K562 (cell line): Measurements from ENCODE around the gene AK4. TPM values are rescaled to one million over a fixed set of nuclear protein-coding genes. Genes with fewer than 3 reads are reported as not detected.

Experiments
- ATAC-seq: fragments of 200-7000 bp; cut with Tn5 transposase; 3 replicates; pipeline ENCODE4 v1.9.1; 2020; ENCODE audit warnings: moderate library complexity
- BruUV-seq: library from RNA; stranded (reverse); fragments of 400-500 nt; replicated peaks from 2 replicates; lab custom pipeline; 2021; lab: Mats Ljungman, UMichigan
- CTCF ChIA-PET: fragments of 300-600 bp; formaldehyde crosslinking; extraction: SDS; loops from one replicate; lab custom pipeline; 2021; ENCODE audit warnings: low intra/inter-chr PET ratio; lab: Yijun Ruan, JAX
- POLR2A ChIA-PET: fragments of 300-600, 350-650 bp; sonication (Branson Sonifier 250); formaldehyde crosslinking; extraction: SDS; loops from one replicate; lab custom pipeline; 2021; ENCODE audit warnings: antibody characterized with exemption, inconsistent platforms; lab: Yijun Ruan, JAX
- DNase-seq, 4 experiments: peaks; one replicate each; pipeline versions ENCODE4 v3.0.0 to v3.0.0-alpha.2; 2011 to 2018; ENCODE audit warnings: low spot score in 3 of 4, mixed read lengths in 3 of 4; ENCODE audit errors: extremely low read depth in 1 of 4
- FAIRE-seq: peaks from 2 replicates; lab custom pipeline; 2011; peaks lifted over from hg19 to GRCh38; lab: Jason Lieb, UNC
- H2AFZ ChIP-seq: 2 replicates; pipeline ENCODE4 v1.6.0; 2011; ENCODE audit warnings: low read depth, low read length, control low read depth, inconsistent platforms
- H3K27ac ChIP-seq: fragments of 200-600 bp; 3 replicates; pipeline ENCODE4 v1.8.0; 2011; ENCODE audit warnings: low read depth, mild to moderate bottlenecking, control low read depth, inconsistent platforms, low read length, moderate library complexity, mixed read lengths; ENCODE audit errors: extremely low read depth
- H3K27me3 ChIP-seq, 2 experiments: fragments of 300-600 bp in 1 of 2; 2 replicates in 1 of 2; 3 replicates in 1 of 2; pipeline versions ENCODE4 v1.6.0 to v1.8.0; 2011; ENCODE audit warnings: inconsistent platforms in 2 of 2, low read length in 2 of 2, mild to moderate bottlenecking in 1 of 2, mixed read lengths in 1 of 2, moderate library complexity in 1 of 2; ENCODE audit not compliant: control insufficient read depth in 2 of 2, insufficient read depth in 2 of 2
- H3K36me3 ChIP-seq: fragments of 300-600 bp; 3 replicates; pipeline ENCODE4 v1.8.0; 2011; ENCODE audit warnings: mild to moderate bottlenecking, low read length, inconsistent platforms; ENCODE audit not compliant: control insufficient read depth, insufficient read depth
- H3K4me1 ChIP-seq, 2 experiments: fragments of 200-600 bp in 1 of 2; replicated peaks in 1 of 2; 2 replicates in 1 of 2; 3 replicates in 1 of 2; pipeline versions ENCODE4 v1.5.1 to v1.8.0; 2011; ENCODE audit warnings: inconsistent platforms in 2 of 2, low read length in 2 of 2, mild to moderate bottlenecking in 1 of 2, mixed read lengths in 1 of 2, moderate library complexity in 1 of 2; ENCODE audit not compliant: control insufficient read depth in 2 of 2, insufficient read depth in 2 of 2
- H3K4me2 ChIP-seq: 2 replicates; pipeline ENCODE4 v1.6.1; 2011; ENCODE audit warnings: low read length, control low read depth, inconsistent platforms, mixed read lengths; ENCODE audit not compliant: insufficient read depth
- H3K4me3 ChIP-seq: fragments of 200-600 bp; sonication (generic), shearing (Covaris generic); 2 replicates; pipeline ENCODE4 v1.5.1; 2016; ENCODE audit warnings: control low read depth, inconsistent platforms
- H3K79me2 ChIP-seq: fragments of 200-600 bp; 3 replicates; pipeline ENCODE4 v1.8.0; 2011; ENCODE audit warnings: low read length, inconsistent platforms; ENCODE audit not compliant: control insufficient read depth, insufficient read depth
- H3K9ac ChIP-seq, 2 experiments: 2 replicates each; pipeline versions ENCODE4 v1.6.0 to v1.6.1; 2011; ENCODE audit warnings: low read depth in 2 of 2, low read length in 2 of 2, control low read depth in 1 of 2, inconsistent platforms in 1 of 2, mild to moderate bottlenecking in 1 of 2, mixed read lengths in 1 of 2; ENCODE audit not compliant: insufficient read depth in 1 of 2
- H3K9me1 ChIP-seq: one replicate; pipeline ENCODE4 v1.6.0; 2011; ENCODE audit warnings: inconsistent platforms, mild to moderate bottlenecking, low read length, moderate library complexity; ENCODE audit not compliant: control insufficient read depth, insufficient read depth
- H3K9me3 ChIP-seq: replicated peaks from 2 replicates; pipeline ENCODE4 v1.5.1; 2011; ENCODE audit warnings: low read depth, low read length, inconsistent platforms; ENCODE audit not compliant: control insufficient read depth, insufficient read depth
- H4K20me1 ChIP-seq: replicated peaks from 2 replicates; pipeline ENCODE4 v1.6.1; 2011; ENCODE audit warnings: low read length, inconsistent platforms, mixed read lengths; ENCODE audit not compliant: control insufficient read depth, insufficient read depth
- BHLHE40 ChIP-seq: IDR thresholded peaks from 2 replicates; pipeline ENCODE4 v1.6.1; 2011; ENCODE audit warnings: low read length, improper control_type of control experiment
- CHCHD3 ChIP-seq: fragments of 250-450 bp; sonication (Bioruptor Pico); IDR thresholded peaks from 2 replicates; pipeline ENCODE4 v2.1.2; 2022; ENCODE audit warnings: mild to moderate bottlenecking
- EZH2 ChIP-seq: IDR thresholded peaks from 2 replicates; pipeline ENCODE4 v1.6.1; 2012; ENCODE audit warnings: low read depth, mild to moderate bottlenecking, inconsistent platforms, low read length, borderline replicate concordance
- HMG20A ChIP-seq: fragments of 450-650 bp; formaldehyde crosslinking; conservative IDR thresholded peaks from 2 replicates; pipeline ENCODE4 v1.4.0; 2020; ENCODE audit warnings: mild to moderate bottlenecking, mixed read lengths
- L3MBTL2 ChIP-seq: fragments of 450-650 bp; IDR thresholded peaks from 2 replicates; pipeline ENCODE4 v1.6.1; 2016; ENCODE audit warnings: mild to moderate bottlenecking, moderate library complexity
- MECOM ChIP-seq: fragments of 250-450 bp; sonication (Bioruptor Pico); IDR thresholded peaks from 2 replicates; pipeline ENCODE4 v1.8.0; 2022; ENCODE audit warnings: inconsistent platforms
- RBM25 ChIP-seq: fragments of 200-400 bp; formaldehyde crosslinking; IDR thresholded peaks from 2 replicates; pipeline ENCODE4 v1.6.1; 2018; ENCODE audit warnings: low read length, low read depth, moderate library complexity; ENCODE audit not compliant: severe bottlenecking
- SMARCA4 ChIP-seq: fragments of 450-650 bp; IDR thresholded peaks from 2 replicates; pipeline ENCODE4 v1.6.1; 2016
- SREBF2 ChIP-seq: sonication (generic); formaldehyde crosslinking; IDR thresholded peaks from 2 replicates; pipeline ENCODE4 v1.4.0; 2020; ENCODE audit warnings: mild to moderate bottlenecking, missing genetic modification reagents
- SRSF1 ChIP-seq: fragments of 200-400 bp; formaldehyde crosslinking; IDR thresholded peaks from 2 replicates; pipeline ENCODE4 v1.6.1; 2017; ENCODE audit warnings: mild to moderate bottlenecking, low read depth, low read length, moderate library complexity
- TRIM25 ChIP-seq: fragments of 450-650 bp; IDR thresholded peaks from 2 replicates; pipeline ENCODE4 v1.7.0; 2016; ENCODE audit warnings: borderline replicate concordance
- VEZF1 ChIP-seq: fragments of 200-800 bp; sonication (Bioruptor generic); IDR thresholded peaks from 2 replicates; pipeline ENCODE4 v1.6.1; 2017; ENCODE audit warnings: missing genetic modification characterization, missing compliant biosample characterization
- ZNF146 ChIP-seq: IDR thresholded peaks from one replicate; pipeline ENCODE4 v1.6.1; 2018; ENCODE audit warnings: missing compliant biosample characterization; ENCODE audit not compliant: unreplicated experiment
- WGBS: fragments of 100-300 bp; shearing (Covaris generic); methylation state at CpG from one replicate; pipeline ENCODE4 v1.1.6; 2016; ENCODE audit warnings: low coverage, mixed read lengths; ENCODE audit not compliant: insufficient coverage; ENCODE audit errors: missing lambda C conversion rate; 5-methylcytosine and 5-hydroxymethylcytosine counted together
- in situ Hi-C: fragments of 300-500 bp; cut with MboI; formaldehyde crosslinking; loops from 4 replicates; pipeline ENCODE4 v1.15.0; 2018; ENCODE audit warnings: inconsistent platforms, mixed read lengths
- intact Hi-C: fragments of 100-400 bp; cut with micrococcal nuclease; formaldehyde crosslinking; loops from 2 replicates; pipeline ENCODE4 v1.14.2; 2022
- polyA plus RNA-seq, 8 experiments: library from polyadenylated mRNA; depleted of rRNA in 4 of 8; stranded (reverse) in 5 of 8; unstranded in 3 of 8; fragments of >200 nt; fragmentation: Nextera tagmentation in 2 of 8; fragmentation: Illumina TruSeq in 1 of 8; extraction: Ambion mirVana in 2 of 8; extraction: Trizol in 1 of 8; gene quantifications; 2 replicates each; pipeline versions ENCODE4 v1.2.1 to v1.2.3, GENCODE V29; 2011 to 2014; ENCODE audit warnings: inconsistent platforms in 1 of 8, missing spikeins in 1 of 8
- total RNA-seq, 7 experiments: library from RNA; depleted of rRNA in 6 of 7; stranded (reverse); fragments of >200 nt in 6 of 7; fragmentation: Illumina TruSeq in 2 of 7; extraction: Trizol in 2 of 7; gene quantifications; 2 replicates each; pipeline versions ENCODE4 v1.2.1 to v1.2.3, GENCODE V29; 2011 to 2021; ENCODE audit warnings: low replicate concordance in 1 of 7
- TF ChIP-seq, protein P1 (sequence below), 3 experiments: fragments of 200-800 bp in 1 of 3; sonication (Bioruptor generic) in 1 of 3; sonication (generic) in 1 of 3; formaldehyde crosslinking in 1 of 3; IDR thresholded peaks; 2 replicates each; pipeline versions ENCODE4 v1.6.1 to v1.8.0; 2016 to 2022; ENCODE audit warnings: mild to moderate bottlenecking in 2 of 3, missing compliant biosample characterization in 2 of 3, missing genetic modification characterization in 2 of 3, missing genetic modification reagents in 1 of 3
- TF ChIP-seq, protein P2 (sequence below): IDR thresholded peaks from 2 replicates; pipeline ENCODE4 v1.6.1; 2011; ENCODE audit not compliant: insufficient read length; ENCODE audit errors: extremely low read depth

The AK4 gene
- total and polyA plus RNA-seq, 9 of the 15 experiments (the other 6 are each of a cell fraction or from before 2014, with no cell fraction given): 10.4 to 96.6 (median 21.5) TPM

DNA sequence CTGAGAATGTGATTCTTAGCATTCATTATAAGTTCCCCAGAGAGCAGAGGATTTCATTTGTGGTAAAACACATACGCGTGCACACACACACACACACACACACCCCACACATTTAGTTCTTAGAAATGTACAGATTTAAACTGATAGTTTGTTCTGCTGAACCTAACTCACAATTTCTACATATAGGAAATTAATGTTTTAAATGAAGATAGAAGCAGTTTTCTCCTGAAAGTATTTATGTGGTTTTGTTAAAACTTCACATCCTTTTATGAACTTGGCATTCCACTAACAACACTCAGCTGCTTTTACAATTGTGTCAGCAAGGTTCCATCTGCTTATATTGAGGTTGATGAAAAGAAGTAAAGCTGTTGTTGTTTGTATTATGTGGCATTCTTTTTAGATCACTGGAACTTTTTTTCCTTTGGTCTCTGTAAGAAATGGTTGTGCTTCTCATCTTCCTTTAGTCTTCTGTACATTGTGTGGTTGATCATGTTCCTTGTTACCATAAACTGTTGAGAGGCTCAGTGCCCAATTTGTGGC, 41.6 kb downstream of the AK4 start (continued):
- no peak for TF ChIP-seq SRSF1
- TF ChIP-seq HMG20A (CRISPR knock-in tag): no peak
- TF ChIP-seq, all 486 proteins: peak for 0

- H3K4me1 ChIP-seq: peaks cover 0 to 4% of the 10 kb centered on the region in 2 experiments; a peak in 2 of 5 replicates
- FAIRE-seq: no peak
- no peaks in the 10 kb centered on the region for H3K9me1 ChIP-seq
- H4K20me1 ChIP-seq: no peaks in the 10 kb centered on the region
- ChIA-PET POLR2A (interaction anchor here (0.5 kb wide), 1 partner anchor 136 kb away, joined by 5 read pairs; no protein-coding TSS in a partner anchor), CTCF (no interaction called here)
- DNase-seq: no peak
- 27% methylated on average over 2 of the region's 4 CpGs for WGBS
- H3K27me3 ChIP-seq: no peaks in the 10 kb centered on the region
- no peak overlapping the region for H3K9ac ChIP-seq
- no peak overlapping the region for H3K4me3 ChIP-seq
- no peak overlapping the region for H2AFZ ChIP-seq
- no peak overlapping the region for H3K27ac ChIP-seq
- no TSS peak for BruUV-seq
- peaks cover 24% of the 10 kb centered on the region; the same call in 2 of the 3 replicates for H3K36me3 ChIP-seq
- H3K9me3 ChIP-seq: no peaks in the 10 kb centered on the region
- peaks cover 14% of the 10 kb centered on the region; the same call in 2 of the 3 replicates for H3K79me2 ChIP-seq
- in situ Hi-C loops (no loop called here), intact Hi-C loops (no loop called here)
- ATAC-seq: no peak
- no peak overlapping the region for H3K4me2 ChIP-seq
- TF ChIP-seq BHLHE40: peak; percentile 40; the same call in 1 of the 2 replicates
- TF ChIP-seq TRIM25: no peak
- TF ChIP-seq ZNF146: no peak
- no peak for TF ChIP-seq CHCHD3 (CRISPR knock-in tag)
- no peak for TF ChIP-seq SMARCA4
- no peak for TF ChIP-seq RBM25
- TF ChIP-seq SREBF2 (CRISPR knock-in tag): no peak
- TF ChIP-seq MECOM: no peak
- peak; percentile 50 for TF ChIP-seq VEZF1 (CRISPR knock-in tag)
- TF ChIP-seq EZH2: no peak
- no peak for TF ChIP-seq L3MBTL2
- TF ChIP-seq, protein P1, sequence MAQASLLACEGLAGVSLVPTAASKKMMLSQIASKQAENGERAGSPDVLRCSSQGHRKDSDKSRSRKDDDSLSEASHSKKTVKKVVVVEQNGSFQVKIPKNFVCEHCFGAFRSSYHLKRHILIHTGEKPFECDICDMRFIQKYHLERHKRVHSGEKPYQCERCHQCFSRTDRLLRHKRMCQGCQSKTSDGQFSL (CRISPR knock-in tag; IDR thresholded peaks at IDR 0.05): no peak
- TF ChIP-seq, protein P1 (tag; IDR thresholded peaks at IDR 0.05): 0 out of 4 replicates have a peak, but pooled peaks of 1 of the 2 experiments have one; percentile 22
- TF ChIP-seq, protein P2, sequence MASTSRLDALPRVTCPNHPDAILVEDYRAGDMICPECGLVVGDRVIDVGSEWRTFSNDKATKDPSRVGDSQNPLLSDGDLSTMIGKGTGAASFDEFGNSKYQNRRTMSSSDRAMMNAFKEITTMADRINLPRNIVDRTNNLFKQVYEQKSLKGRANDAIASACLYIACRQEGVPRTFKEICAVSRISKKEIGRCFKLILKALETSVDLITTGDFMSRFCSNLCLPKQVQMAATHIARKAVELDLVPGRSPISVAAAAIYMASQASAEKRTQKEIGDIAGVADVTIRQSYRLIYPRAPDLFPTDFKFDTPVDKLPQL: no peak
These were observed 42.2 kb downstream of the AK4 start for GRCh38 chr1:65190229-65190628.
